ENCODE results near the gene DPP10. TPM values are rescaled to one million over a fixed set of nuclear protein-coding genes. Genes with fewer than 3 reads are reported as not detected.

Gene DPP10
- total RNA-seq, 4 donors from 2014 or later, result 1.9 to 8.3 (median 2.9) TPM

- DNase-seq, result no peak
- no peaks in the 10 kb centered on the region for H3K36me3 ChIP-seq
- H3K4me3 ChIP-seq, result no peak overlapping the region
- no peaks in the 10 kb centered on the region for H3K9me3 ChIP-seq
- H3K27ac ChIP-seq, result no peak overlapping the region
- TF ChIP-seq, protein P1, sequence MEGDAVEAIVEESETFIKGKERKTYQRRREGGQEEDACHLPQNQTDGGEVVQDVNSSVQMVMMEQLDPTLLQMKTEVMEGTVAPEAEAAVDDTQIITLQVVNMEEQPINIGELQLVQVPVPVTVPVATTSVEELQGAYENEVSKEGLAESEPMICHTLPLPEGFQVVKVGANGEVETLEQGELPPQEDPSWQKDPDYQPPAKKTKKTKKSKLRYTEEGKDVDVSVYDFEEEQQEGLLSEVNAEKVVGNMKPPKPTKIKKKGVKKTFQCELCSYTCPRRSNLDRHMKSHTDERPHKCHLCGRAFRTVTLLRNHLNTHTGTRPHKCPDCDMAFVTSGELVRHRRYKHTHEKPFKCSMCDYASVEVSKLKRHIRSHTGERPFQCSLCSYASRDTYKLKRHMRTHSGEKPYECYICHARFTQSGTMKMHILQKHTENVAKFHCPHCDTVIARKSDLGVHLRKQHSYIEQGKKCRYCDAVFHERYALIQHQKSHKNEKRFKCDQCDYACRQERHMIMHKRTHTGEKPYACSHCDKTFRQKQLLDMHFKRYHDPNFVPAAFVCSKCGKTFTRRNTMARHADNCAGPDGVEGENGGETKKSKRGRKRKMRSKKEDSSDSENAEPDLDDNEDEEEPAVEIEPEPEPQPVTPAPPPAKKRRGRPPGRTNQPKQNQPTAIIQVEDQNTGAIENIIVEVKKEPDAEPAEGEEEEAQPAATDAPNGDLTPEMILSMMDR (IDR thresholded peaks at IDR 0.05), result no peak
- no peak for TF ChIP-seq POLR2A (IDR thresholded peaks at IDR 0.05)
- H3K27me3 ChIP-seq, result no peaks in the 10 kb centered on the region
- H3K4me1 ChIP-seq, result no peaks in the 10 kb centered on the region
Observed at GRCh38 chr2:115443539-115444185, 1001.2 kb downstream of the DPP10 start.

DNA sequence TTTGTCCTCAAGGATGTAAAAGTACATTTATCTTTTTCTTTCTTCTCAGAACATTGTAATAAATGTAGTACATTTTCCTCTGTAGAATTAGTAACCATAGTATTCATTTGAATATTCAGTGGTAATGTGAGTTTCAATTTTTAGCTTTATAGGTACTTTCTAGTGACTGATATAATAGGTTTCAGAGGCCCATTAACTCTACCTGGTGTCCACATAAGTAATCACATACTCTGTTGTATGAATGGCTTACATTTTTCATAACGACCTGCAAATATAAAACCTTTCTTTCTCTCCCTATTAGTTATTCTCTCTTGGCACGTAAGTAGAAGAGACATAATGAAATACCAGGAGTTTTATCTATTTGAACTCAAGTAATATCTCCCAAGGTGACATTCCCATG lies 1017.6 kb downstream of the DPP10 start:
- H3K9me3 ChIP-seq, result no peaks in the 10 kb centered on the region
- no peaks in the 10 kb centered on the region for H3K27me3 ChIP-seq
- no peak overlapping the region for H3K27ac ChIP-seq
- H3K4me3 ChIP-seq, result no peak overlapping the region
- H3K4me1 ChIP-seq, result no peaks in the 10 kb centered on the region
- H3K36me3 ChIP-seq, result no peaks in the 10 kb centered on the region
- no peak for DNase-seq
- TF ChIP-seq, protein P1 (IDR thresholded peaks at IDR 0.05), result no peak
- no peak for TF ChIP-seq POLR2A (IDR thresholded peaks at IDR 0.05)

DNA sequence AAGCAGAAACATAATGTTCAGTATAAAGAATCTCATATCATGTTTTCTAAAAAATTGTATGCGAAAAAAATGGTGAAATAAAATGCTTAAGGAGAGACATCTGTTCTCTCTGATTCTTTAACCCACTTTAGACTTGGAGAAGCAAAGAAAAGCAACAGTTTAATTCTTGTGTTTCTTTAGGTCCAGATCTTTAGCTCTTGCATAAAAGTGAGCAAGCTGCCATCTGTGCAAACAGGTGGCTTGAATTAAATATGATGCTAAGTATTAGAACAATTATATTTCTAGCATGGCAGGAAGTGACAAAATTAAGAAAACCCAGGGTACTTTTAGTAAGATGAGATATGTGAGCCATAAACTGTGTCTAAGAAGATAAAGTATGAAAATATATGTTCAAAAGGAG lies 1038.3 kb downstream of the DPP10 start:
- no peak for DNase-seq
- Histone ChIP-seq H3K9me3 (no peaks in the 10 kb centered on the region), H3K36me3 (no peaks in the 10 kb centered on the region), H3K4me3 (no peak overlapping the region), H3K27ac (no peak overlapping the region), H3K4me1 (no peaks in the 10 kb centered on the region), H3K27me3 (no peaks in the 10 kb centered on the region)
- TF ChIP-seq, protein P1 (IDR thresholded peaks at IDR 0.05), result no peak
- TF ChIP-seq POLR2A (IDR thresholded peaks at IDR 0.05), result no peak

GRCh38 chr2:115481842-115482241 lies 1039.4 kb downstream of the DPP10 start:
- H3K9me3 ChIP-seq, result no peaks in the 10 kb centered on the region
- H3K36me3 ChIP-seq, result no peaks in the 10 kb centered on the region
- H3K4me3 ChIP-seq, result no peak overlapping the region
- TF ChIP-seq, protein P1 (IDR thresholded peaks at IDR 0.05), result no peak
- no peak for TF ChIP-seq POLR2A (IDR thresholded peaks at IDR 0.05)
- DNase-seq, result no peak
- no peaks in the 10 kb centered on the region for H3K4me1 ChIP-seq
- no peaks in the 10 kb centered on the region for H3K27me3 ChIP-seq
- no peak overlapping the region for H3K27ac ChIP-seq

GRCh38 chr2:115483666-115484065 lies 1041.2 kb downstream of the DPP10 start:
- no peaks in the 10 kb centered on the region for H3K9me3 ChIP-seq
- no peak overlapping the region for H3K4me3 ChIP-seq
- no peaks in the 10 kb centered on the region for H3K27me3 ChIP-seq
- DNase-seq, result no peak
- TF ChIP-seq POLR2A (IDR thresholded peaks at IDR 0.05), result no peak
- TF ChIP-seq, protein P1 (IDR thresholded peaks at IDR 0.05), result no peak
- H3K27ac ChIP-seq, result no peak overlapping the region
- no peaks in the 10 kb centered on the region for H3K36me3 ChIP-seq
- H3K4me1 ChIP-seq, result no peaks in the 10 kb centered on the region

DNA sequence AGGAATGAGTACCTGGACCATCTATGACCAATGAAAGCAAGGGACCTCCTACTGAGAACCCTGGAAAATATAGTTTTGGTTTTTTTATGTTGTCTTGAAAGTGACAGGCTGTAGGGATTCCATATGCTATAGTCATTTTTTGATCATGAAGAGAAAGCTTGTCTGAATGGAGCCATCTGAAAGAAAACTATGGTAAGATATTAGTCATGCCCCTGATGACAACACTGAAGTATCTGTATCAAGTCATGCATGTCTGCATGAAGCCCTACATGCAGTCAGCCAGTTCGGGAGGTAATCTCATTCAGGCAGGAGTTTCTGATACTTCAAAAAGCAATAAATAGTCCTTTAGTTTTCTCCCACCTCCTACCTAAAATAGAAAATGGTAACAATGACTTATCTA lies 1042.0 kb downstream of the DPP10 start:
- TF ChIP-seq POLR2A (IDR thresholded peaks at IDR 0.05), result no peak
- TF ChIP-seq, protein P1 (IDR thresholded peaks at IDR 0.05), result no peak
- no peaks in the 10 kb centered on the region for H3K4me1 ChIP-seq
- no peaks in the 10 kb centered on the region for H3K36me3 ChIP-seq
- no peak overlapping the region for H3K27ac ChIP-seq
- no peak for DNase-seq
- H3K4me3 ChIP-seq, result no peak overlapping the region
- no peaks in the 10 kb centered on the region for H3K9me3 ChIP-seq
- no peaks in the 10 kb centered on the region for H3K27me3 ChIP-seq
